ENCODE measurements around the gene RPS27A.

DNA sequence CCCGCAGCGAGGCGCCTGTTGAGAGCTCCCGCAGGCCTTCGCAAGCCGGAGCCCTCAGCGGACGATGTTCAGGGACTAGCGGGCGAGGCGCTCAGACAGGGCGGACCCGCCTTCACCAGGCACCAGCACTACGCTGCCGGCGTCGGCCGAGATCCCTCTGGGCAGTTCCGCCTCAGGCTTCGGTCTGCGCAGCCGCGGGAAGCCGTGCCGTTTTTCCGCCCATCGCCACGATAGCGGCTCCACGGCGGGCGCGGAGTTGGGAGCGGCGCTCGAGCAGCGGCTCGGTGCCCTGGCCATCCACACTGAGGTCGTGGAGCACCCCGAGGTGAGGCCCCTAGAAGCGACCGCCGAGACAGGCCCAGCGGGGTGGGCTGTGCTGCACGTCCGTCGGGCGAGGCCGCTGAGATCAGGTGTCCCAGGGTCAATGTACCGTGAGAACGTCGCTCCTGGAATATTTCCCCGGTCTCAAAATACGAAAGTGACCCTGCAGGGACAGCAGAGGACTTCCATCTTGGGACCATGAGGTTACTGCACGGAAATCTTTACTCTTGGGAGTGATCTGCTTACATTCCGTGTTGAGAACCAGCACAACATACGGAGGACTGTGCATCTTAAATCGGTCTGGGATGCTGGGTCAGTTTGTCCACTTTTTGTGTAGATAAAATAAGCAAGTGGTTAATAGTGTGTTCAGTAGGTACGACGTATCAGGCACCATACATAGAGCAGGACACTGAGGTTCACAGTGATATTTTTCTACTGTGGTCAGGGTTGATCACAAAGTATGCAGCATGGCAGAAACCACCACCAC, 49.8 kb downstream of the RPS27A start:
- TF ChIP-seq POLR2A (IDR thresholded peaks at IDR 0.05) = peak; percentile 45 to 59
- TF ChIP-seq, protein P1, sequence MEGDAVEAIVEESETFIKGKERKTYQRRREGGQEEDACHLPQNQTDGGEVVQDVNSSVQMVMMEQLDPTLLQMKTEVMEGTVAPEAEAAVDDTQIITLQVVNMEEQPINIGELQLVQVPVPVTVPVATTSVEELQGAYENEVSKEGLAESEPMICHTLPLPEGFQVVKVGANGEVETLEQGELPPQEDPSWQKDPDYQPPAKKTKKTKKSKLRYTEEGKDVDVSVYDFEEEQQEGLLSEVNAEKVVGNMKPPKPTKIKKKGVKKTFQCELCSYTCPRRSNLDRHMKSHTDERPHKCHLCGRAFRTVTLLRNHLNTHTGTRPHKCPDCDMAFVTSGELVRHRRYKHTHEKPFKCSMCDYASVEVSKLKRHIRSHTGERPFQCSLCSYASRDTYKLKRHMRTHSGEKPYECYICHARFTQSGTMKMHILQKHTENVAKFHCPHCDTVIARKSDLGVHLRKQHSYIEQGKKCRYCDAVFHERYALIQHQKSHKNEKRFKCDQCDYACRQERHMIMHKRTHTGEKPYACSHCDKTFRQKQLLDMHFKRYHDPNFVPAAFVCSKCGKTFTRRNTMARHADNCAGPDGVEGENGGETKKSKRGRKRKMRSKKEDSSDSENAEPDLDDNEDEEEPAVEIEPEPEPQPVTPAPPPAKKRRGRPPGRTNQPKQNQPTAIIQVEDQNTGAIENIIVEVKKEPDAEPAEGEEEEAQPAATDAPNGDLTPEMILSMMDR (IDR thresholded peaks at IDR 0.05) = no peak
- peak; percentile 41 to 86 (median 79) for TF ChIP-seq POLR2AphosphoS5 (IDR thresholded peaks at IDR 0.05)

All from sigmoid colon (tissue), 4 donors.